ENCODE data around the gene EPB41.
"Not testable (repeated sequence)": the region's sequence is repeated elsewhere in the genome, so short reads cannot be mapped to it uniquely, and the experiment has no call there.

The EPB41 gene

GRCh38 chr1:29117381-29117780, 203.0 kb downstream of the EPB41 start:
- no peak for DNase-seq

GRCh38 chr1:29119121-29119929, 205.0 kb downstream of the EPB41 start:
- no peak for DNase-seq

GRCh38 chr1:29120367-29120766, 206.0 kb downstream of the EPB41 start:
- DNase-seq, result no peak

- DNase-seq, result peak; percentile 55
Measured at GRCh38 chr1:29120947-29121485, 206.6 kb downstream of the EPB41 start.

- no peak for DNase-seq
Measured at GRCh38 chr1:29121516-29121935, 207.2 kb downstream of the EPB41 start.

- no peak for DNase-seq
Measured at GRCh38 chr1:29121936-29122681, 207.7 kb downstream of the EPB41 start.

GRCh38 chr1:29122682-29123052, 208.3 kb downstream of the EPB41 start:
- no peak for DNase-seq

GRCh38 chr1:29123053-29123886, 208.9 kb downstream of the EPB41 start:
- DNase-seq, result peak; percentile 15

GRCh38 chr1:29123887-29124365, 209.6 kb downstream of the EPB41 start, which contains the start of gene TMEM200B:
Gene TMEM200B, minus strand, starts transcription at chr1:29123903. Its CDS starts 2,075 bp downstream, at chr1:29121828.
- DNase-seq, result no peak

- DNase-seq, result no peak
Measured at GRCh38 chr1:29124366-29125236, 210.2 kb downstream of the EPB41 start.

GRCh38 chr1:29125237-29125641, 210.9 kb downstream of the EPB41 start:
- DNase-seq, result no peak

GRCh38 chr1:29125788-29126187, 211.4 kb downstream of the EPB41 start:
- no peak for DNase-seq

- DNase-seq, result no peak
Measured at GRCh38 chr1:29126198-29126597, 211.8 kb downstream of the EPB41 start.

GRCh38 chr1:29128739-29129138, 214.4 kb downstream of the EPB41 start:
- DNase-seq, result no peak

- no peak for DNase-seq
Measured at GRCh38 chr1:29129916-29130315, 215.5 kb downstream of the EPB41 start.

GRCh38 chr1:29131056-29131455, 216.7 kb downstream of the EPB41 start:
- not testable (repeated sequence) for DNase-seq

- no peak for DNase-seq
Measured at GRCh38 chr1:29133861-29134694, 219.7 kb downstream of the EPB41 start.

- DNase-seq, result no peak
Measured at GRCh38 chr1:29134695-29135028, 220.3 kb downstream of the EPB41 start.

- peak; percentile 31 for DNase-seq
Measured at GRCh38 chr1:29136391-29136915, 222.1 kb downstream of the EPB41 start.

GRCh38 chr1:29142714-29143113, 228.3 kb downstream of the EPB41 start:
- DNase-seq, result no peak

GRCh38 chr1:29144178-29144577, 229.8 kb downstream of the EPB41 start:
- no peak for DNase-seq

Measured in NCI-H2171 treated with DMSO at 0.1 percent for 48 hours (cell line).